Kidney epithelial cell (primary cell): ENCODE data around the gene STIP1. TPM values are rescaled to one million over a fixed set of nuclear protein-coding genes. Genes with fewer than 3 reads are reported as not detected.

ENCODE experiments used
- DNase-seq: peaks from one replicate; pipeline ENCODE4 v3.0.0-alpha.2; 2010; ENCODE audit warnings: low read depth
- H3K27me3 ChIP-seq: 2 replicates; pipeline ENCODE4 v1.6.0; 2011; ENCODE audit warnings: low read length; ENCODE audit not compliant: control insufficient read depth, insufficient read depth
- H3K36me3 ChIP-seq: 2 replicates; pipeline ENCODE4 v1.5.1; 2011; ENCODE audit warnings: low read length; ENCODE audit not compliant: control insufficient read depth, insufficient read depth
- H3K4me3 ChIP-seq: 2 replicates; pipeline ENCODE4 v1.5.1; 2011; ENCODE audit warnings: low read depth, mild to moderate bottlenecking, control low read depth, low read length
- CTCF ChIP-seq: IDR thresholded peaks from 2 replicates; pipeline ENCODE4 v1.5.1; 2011; ENCODE audit warnings: mild to moderate bottlenecking, moderate library complexity, low read length, control low read depth, inconsistent platforms; ENCODE audit not compliant: insufficient read depth, poor library complexity, severe bottlenecking
- total RNA-seq: library from RNA; depleted of rRNA; stranded (reverse); fragments of >200 nt; gene quantifications from 2 replicates; pipeline ENCODE4 v1.2.3, GENCODE V29; 2015

The STIP1 gene
- total RNA-seq, 1 donor from 2014 or later = 138 TPM

- no peak for DNase-seq
- no peak for TF ChIP-seq CTCF
- peaks cover 2% of the 10 kb centered on the region for H3K36me3 ChIP-seq
Observed at GRCh38 chr11:64202992-64203391, 17.0 kb downstream of the STIP1 start.

DNA sequence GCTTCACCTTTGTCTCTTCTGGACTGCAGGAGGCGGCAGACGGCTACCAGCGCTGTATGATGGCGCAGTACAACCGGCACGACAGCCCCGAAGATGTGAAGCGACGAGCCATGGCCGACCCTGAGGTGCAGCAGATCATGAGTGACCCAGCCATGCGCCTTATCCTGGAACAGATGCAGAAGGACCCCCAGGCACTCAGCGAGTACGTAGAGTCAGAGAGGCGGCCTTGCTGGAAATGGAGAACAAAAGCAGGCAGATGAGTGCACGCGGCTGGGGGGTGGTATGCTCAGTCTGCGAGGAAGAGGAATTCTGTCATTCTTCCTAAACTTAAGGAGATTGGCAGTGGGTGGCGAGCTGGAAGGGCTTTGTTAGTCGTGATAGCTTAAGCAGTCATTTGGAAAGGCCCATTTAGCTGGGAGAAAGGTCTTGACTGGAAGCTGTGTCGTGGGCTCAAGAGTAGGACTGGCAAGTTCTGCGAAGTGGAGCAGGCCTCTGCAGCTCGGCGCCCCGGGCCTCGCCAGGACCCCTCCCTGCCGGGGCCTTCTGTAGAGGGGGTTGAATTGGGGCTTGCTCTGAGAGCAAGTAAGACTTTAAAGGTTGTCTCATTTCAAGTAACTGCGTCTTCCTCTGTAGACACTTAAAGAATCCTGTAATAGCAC lies 17.6 kb downstream of the STIP1 start:
- no peak for DNase-seq
- no peak for TF ChIP-seq CTCF
- H3K36me3 ChIP-seq = peaks cover 2% of the 10 kb centered on the region
- no peak overlapping the region for H3K4me3 ChIP-seq
- H3K27me3 ChIP-seq = no peaks in the 10 kb centered on the region

More at GRCh38 chr11:64202992-64203391, 17.0 kb downstream of the STIP1 start:
- Histone ChIP-seq H3K4me3 (no peak overlapping the region), H3K27me3 (no peaks in the 10 kb centered on the region)

DNA sequence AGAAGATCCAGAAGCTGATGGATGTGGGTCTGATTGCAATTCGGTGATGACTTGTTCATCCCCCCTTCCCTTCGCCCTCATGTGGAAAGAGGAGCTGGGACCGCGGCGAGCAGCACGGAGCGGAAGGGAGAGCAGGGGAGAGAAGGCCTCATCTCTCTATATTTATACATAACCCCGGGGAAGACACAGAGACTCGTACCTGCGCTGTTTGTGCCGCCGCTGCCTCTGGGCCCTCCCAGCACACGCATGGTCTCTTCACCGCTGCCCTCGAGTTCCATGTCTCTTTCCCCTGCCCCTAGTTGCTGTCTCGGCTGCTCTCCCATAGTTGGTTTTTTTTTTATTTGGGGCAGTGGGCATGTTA lies 18.1 kb downstream of the STIP1 start:
- no peaks in the 10 kb centered on the region for H3K27me3 ChIP-seq
- DNase-seq = no peak
- TF ChIP-seq CTCF = no peak
- no peak overlapping the region for H3K4me3 ChIP-seq
- H3K36me3 ChIP-seq = peaks cover 2% of the 10 kb centered on the region

DNA sequence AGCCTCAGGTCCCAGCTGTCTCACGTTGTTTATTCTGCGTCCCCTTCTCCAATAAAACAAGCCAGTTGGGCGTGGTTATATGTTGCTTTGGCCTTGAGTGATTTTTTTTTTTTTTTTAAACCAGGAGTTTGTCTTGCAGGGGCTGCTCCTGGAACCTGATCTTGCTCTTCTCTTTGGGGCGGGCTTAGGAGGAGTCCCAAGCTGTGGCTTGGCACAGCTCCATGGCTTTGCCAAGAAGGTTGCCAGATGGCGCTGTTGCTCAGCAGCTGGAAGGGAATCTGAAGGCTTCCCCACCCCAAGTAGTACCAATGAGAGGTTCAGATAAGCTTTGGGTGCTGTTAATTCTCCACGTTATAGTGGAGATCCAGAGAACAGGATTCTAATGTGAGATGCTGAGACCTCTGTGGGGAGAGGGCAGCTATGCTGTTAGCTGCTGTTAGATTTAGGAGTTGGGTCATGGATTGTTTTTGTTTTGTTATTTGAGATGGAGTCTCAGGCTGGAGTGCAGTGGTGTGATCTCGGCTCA lies 18.6 kb downstream of the STIP1 start:
- no peak overlapping the region for H3K4me3 ChIP-seq
- DNase-seq = peak; percentile 69
- peaks cover 2% of the 10 kb centered on the region for H3K36me3 ChIP-seq
- H3K27me3 ChIP-seq = no peaks in the 10 kb centered on the region
- peak; percentile 77 for TF ChIP-seq CTCF

DNA sequence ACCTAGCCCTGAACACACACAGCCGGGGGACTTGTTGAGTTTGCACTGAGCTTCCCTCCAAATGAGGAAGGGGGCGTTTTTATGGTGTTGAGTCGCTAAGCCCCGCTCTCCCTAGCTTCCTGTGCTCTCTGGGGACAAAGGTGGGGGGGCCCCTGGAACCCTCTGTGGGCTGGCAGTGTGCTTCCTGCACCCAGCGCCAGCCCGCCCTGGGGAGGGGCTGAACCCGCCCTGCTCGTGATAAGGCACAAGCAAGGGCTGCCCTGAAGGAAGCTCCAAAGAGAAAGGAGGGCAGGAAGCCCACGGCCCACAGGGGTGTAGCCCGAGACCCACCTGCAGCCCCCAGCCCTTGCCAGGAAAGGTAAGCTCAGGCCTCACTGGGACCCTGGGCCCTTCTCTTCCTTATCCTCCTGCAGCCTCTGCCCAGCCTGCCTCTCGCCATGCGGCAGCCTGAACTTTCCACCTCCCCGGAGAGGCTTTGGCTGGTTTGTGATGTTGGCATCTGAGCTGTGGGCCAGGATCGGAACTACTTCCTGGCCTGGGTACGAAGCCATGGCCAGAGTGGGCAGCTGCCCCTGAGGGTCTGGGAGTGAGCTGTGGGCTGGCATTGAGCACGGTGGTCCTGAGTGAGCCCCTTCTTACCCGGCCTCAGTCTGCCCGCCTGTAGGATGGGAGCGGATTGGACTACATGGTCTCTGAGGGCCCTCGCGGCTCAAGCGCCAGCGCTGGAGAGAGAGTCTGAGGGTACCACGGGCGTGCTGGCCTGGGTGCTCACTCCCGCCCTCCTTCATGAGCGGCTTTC lies 20.7 kb downstream of the STIP1 start, which contains the start of gene FERMT3:
Gene FERMT3, plus strand, starts transcription at position 265 of the 799 bp plus-strand sequence. CDS start 644 bp downstream, outside the sequence.
- no peaks in the 10 kb centered on the region for H3K27me3 ChIP-seq
- no peak within 1 kb of the TSS for H3K4me3 ChIP-seq
- TF ChIP-seq CTCF = no peak
- H3K36me3 ChIP-seq = peaks cover 2% of the 10 kb centered on the region
- DNase-seq = no peak
